ENCODE measurements around the gene ACSL1.

DNA sequence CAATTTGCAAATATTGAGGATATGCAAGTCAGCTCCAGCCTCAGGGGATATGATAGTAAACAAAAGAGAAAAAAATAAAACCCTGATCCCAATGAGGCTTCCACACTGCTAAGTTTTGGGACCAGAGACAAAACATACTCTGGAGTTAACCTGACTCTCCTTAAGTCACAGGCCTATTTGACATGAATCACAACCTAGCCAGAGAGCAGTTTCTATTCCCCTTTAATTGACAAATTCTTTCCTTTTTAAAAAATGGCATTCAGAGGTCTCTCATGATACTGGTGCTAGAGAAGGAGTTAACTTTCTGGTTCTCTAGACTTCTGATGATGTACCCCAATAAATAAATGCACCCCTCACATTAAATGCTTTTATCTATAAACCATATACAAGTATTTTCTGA lies 8.8 kb downstream of the ACSL1 start:
- TF ChIP-seq BHLHE40 (IDR thresholded peaks at IDR 0.05; ENCODE audit: borderline replicate concordance) (no peak), SUZ12 (IDR thresholded peaks at IDR 0.05) (no peak), ELF4 (IDR thresholded peaks at IDR 0.05) (no peak), FOXA1 (IDR thresholded peaks at IDR 0.05) (no peak)

All from HEK293T (cell line).